Hematopoietic multipotent progenitor cell treated with erythropoietin and hydrocortisone succinate and interleukin-3 and kit ligand, for 17 days (in vitro differentiated cells): Measurements from ENCODE around the gene LDAF1.

Source experiments
- DNase-seq: peaks from one replicate; pipeline ENCODE4 v3.0.0-alpha.2; 2015; ENCODE audit warnings: low spot score

Gene LDAF1

GRCh38 chr16:21197112-21197511, 38.6 kb downstream of the LDAF1 start:
- DNase-seq: no peak

GRCh38 chr16:21197621-21198020, 39.1 kb downstream of the LDAF1 start:
- DNase-seq: no peak

- no peak for DNase-seq
Measured at GRCh38 chr16:21199607-21200218, 41.2 kb downstream of the LDAF1 start.

GRCh38 chr16:21203155-21203797, 44.8 kb downstream of the LDAF1 start:
- DNase-seq: no peak

GRCh38 chr16:21205303-21205702, 46.8 kb downstream of the LDAF1 start:
- no peak for DNase-seq

GRCh38 chr16:21206550-21206949, 48.1 kb downstream of the LDAF1 start:
- no peak for DNase-seq

GRCh38 chr16:21208446-21209230, 50.2 kb downstream of the LDAF1 start:
- DNase-seq: no peak

- DNase-seq: no peak
Measured at GRCh38 chr16:21211486-21211885, 53.0 kb downstream of the LDAF1 start, which contains the start of gene ZP2. Gene ZP2 (minus strand): TSS chr16:21211574. CDS start chr16:21211547, 27 bp downstream.

GRCh38 chr16:21214086-21214485, 55.6 kb downstream of the LDAF1 start:
- no peak for DNase-seq

- DNase-seq: no peak
Measured at GRCh38 chr16:21217121-21217520, 58.6 kb downstream of the LDAF1 start.

- DNase-seq: no peak
Measured at GRCh38 chr16:21218153-21218552, 59.7 kb downstream of the LDAF1 start.

GRCh38 chr16:21219551-21219950, 61.1 kb downstream of the LDAF1 start:
- no peak for DNase-seq

- DNase-seq: no peak
Measured at GRCh38 chr16:21222495-21223337, 64.2 kb downstream of the LDAF1 start.

GRCh38 chr16:21223787-21224186, 65.3 kb downstream of the LDAF1 start:
- DNase-seq: no peak

GRCh38 chr16:21224800-21225199, 66.3 kb downstream of the LDAF1 start:
- DNase-seq: no peak

- DNase-seq: no peak
Measured at GRCh38 chr16:21226749-21227148, 68.3 kb downstream of the LDAF1 start.

- no peak for DNase-seq
Measured at GRCh38 chr16:21227866-21228265, 69.4 kb downstream of the LDAF1 start.

- no peak for DNase-seq
Measured at GRCh38 chr16:21228361-21228872, 69.9 kb downstream of the LDAF1 start.
